ENCODE measurements around the gene GPC5.

Gene GPC5

GRCh38 chr13:91529739-91530482, 131.5 kb downstream of the GPC5 start:
- DNase-seq (ENCODE audit: low spot score in 2 of 2) (no peak), ATAC-seq (no peak)
- no peak overlapping the region for H3K4me3 Mint-ChIP-seq
- no peak overlapping the region for H3K27ac Mint-ChIP-seq
- no peaks in the 10 kb centered on the region for H3K36me3 Mint-ChIP-seq
- no peaks in the 10 kb centered on the region for H3K4me1 Mint-ChIP-seq
- H3K9me3 Mint-ChIP-seq: peaks cover 8% of the 10 kb centered on the region

- ATAC-seq (no peak), DNase-seq (ENCODE audit: low spot score in 2 of 2) (no peak)
- Mint-ChIP-seq H3K9me3 (peaks cover 4% of the 10 kb centered on the region), H3K27ac (no peak overlapping the region), H3K36me3 (no peaks in the 10 kb centered on the region), H3K4me1 (no peaks in the 10 kb centered on the region), H3K4me3 (no peak overlapping the region)
These were observed 133.2 kb downstream of the GPC5 start for GRCh38 chr13:91531646-91532045.

GRCh38 chr13:91533354-91533753, 134.9 kb downstream of the GPC5 start:
- H3K4me1 Mint-ChIP-seq: no peaks in the 10 kb centered on the region
- peaks cover 3% of the 10 kb centered on the region for H3K9me3 Mint-ChIP-seq
- no peak overlapping the region for H3K27ac Mint-ChIP-seq
- H3K4me3 Mint-ChIP-seq: no peak overlapping the region
- no peak for DNase-seq (ENCODE audit: low spot score in 2 of 2)
- no peaks in the 10 kb centered on the region for H3K36me3 Mint-ChIP-seq
- no peak for ATAC-seq

- H3K27ac Mint-ChIP-seq: no peak overlapping the region
- peaks cover 3% of the 10 kb centered on the region for H3K9me3 Mint-ChIP-seq
- no peaks in the 10 kb centered on the region for H3K4me1 Mint-ChIP-seq
- no peak overlapping the region for H3K4me3 Mint-ChIP-seq
- H3K36me3 Mint-ChIP-seq: no peaks in the 10 kb centered on the region
- no peak for ATAC-seq
- DNase-seq (ENCODE audit: low spot score in 2 of 2): no peak
These were observed 136.6 kb downstream of the GPC5 start for GRCh38 chr13:91534996-91535395.

GRCh38 chr13:91537376-91537775, 139.0 kb downstream of the GPC5 start:
- no peak for ATAC-seq
- H3K36me3 Mint-ChIP-seq: no peaks in the 10 kb centered on the region
- no peak for DNase-seq (ENCODE audit: low spot score in 2 of 2)
- H3K4me3 Mint-ChIP-seq: no peak overlapping the region
- no peaks in the 10 kb centered on the region for H3K9me3 Mint-ChIP-seq
- no peak overlapping the region for H3K27ac Mint-ChIP-seq
- H3K4me1 Mint-ChIP-seq: no peaks in the 10 kb centered on the region

GRCh38 chr13:91539286-91540157, 141.1 kb downstream of the GPC5 start:
- Mint-ChIP-seq H3K9me3 (no peaks in the 10 kb centered on the region), H3K4me3 (no peak overlapping the region), H3K36me3 (no peaks in the 10 kb centered on the region), H3K27ac (no peak overlapping the region), H3K4me1 (no peaks in the 10 kb centered on the region)
- ATAC-seq (no peak), DNase-seq (ENCODE audit: low spot score in 2 of 2) (no peak)

GRCh38 chr13:91540158-91540736, 141.8 kb downstream of the GPC5 start:
- no peaks in the 10 kb centered on the region for H3K4me1 Mint-ChIP-seq
- no peak overlapping the region for H3K27ac Mint-ChIP-seq
- no peak overlapping the region for H3K4me3 Mint-ChIP-seq
- ATAC-seq: no peak
- no peaks in the 10 kb centered on the region for H3K36me3 Mint-ChIP-seq
- no peak for DNase-seq (ENCODE audit: low spot score in 2 of 2)
- no peaks in the 10 kb centered on the region for H3K9me3 Mint-ChIP-seq

GRCh38 chr13:91544723-91545122, 146.3 kb downstream of the GPC5 start:
- ATAC-seq (no peak), DNase-seq (ENCODE audit: low spot score in 2 of 2) (no peak)
- Mint-ChIP-seq H3K27ac (no peak overlapping the region), H3K9me3 (peaks cover 8% of the 10 kb centered on the region), H3K36me3 (no peaks in the 10 kb centered on the region), H3K4me1 (no peaks in the 10 kb centered on the region), H3K4me3 (no peak overlapping the region)

GRCh38 chr13:91546900-91547299, 148.5 kb downstream of the GPC5 start:
- H3K27ac Mint-ChIP-seq: no peak overlapping the region
- H3K9me3 Mint-ChIP-seq: peaks cover 12% of the 10 kb centered on the region
- ATAC-seq (no peak), DNase-seq (ENCODE audit: low spot score in 2 of 2) (no peak)
- H3K36me3 Mint-ChIP-seq: no peaks in the 10 kb centered on the region
- H3K4me1 Mint-ChIP-seq: no peaks in the 10 kb centered on the region
- no peak overlapping the region for H3K4me3 Mint-ChIP-seq

GRCh38 chr13:91553584-91553983, 155.2 kb downstream of the GPC5 start:
- no peak overlapping the region for H3K27ac Mint-ChIP-seq
- ATAC-seq (no peak), DNase-seq (ENCODE audit: low spot score in 2 of 2) (no peak)
- H3K4me1 Mint-ChIP-seq: no peaks in the 10 kb centered on the region
- H3K9me3 Mint-ChIP-seq: peaks cover 12% of the 10 kb centered on the region
- H3K4me3 Mint-ChIP-seq: no peak overlapping the region
- no peaks in the 10 kb centered on the region for H3K36me3 Mint-ChIP-seq

GRCh38 chr13:91554101-91554500, 155.7 kb downstream of the GPC5 start:
- Mint-ChIP-seq H3K4me3 (no peak overlapping the region), H3K9me3 (peaks cover 9% of the 10 kb centered on the region), H3K27ac (no peak overlapping the region), H3K36me3 (no peaks in the 10 kb centered on the region), H3K4me1 (no peaks in the 10 kb centered on the region)
- DNase-seq (ENCODE audit: low spot score in 2 of 2) (no peak), ATAC-seq (no peak)

GRCh38 chr13:91557328-91558090, 159.1 kb downstream of the GPC5 start:
- no peak overlapping the region for H3K27ac Mint-ChIP-seq
- DNase-seq (ENCODE audit: low spot score in 2 of 2) (no peak), ATAC-seq (no peak)
- H3K4me1 Mint-ChIP-seq: no peaks in the 10 kb centered on the region
- H3K9me3 Mint-ChIP-seq: peaks cover 8% of the 10 kb centered on the region
- H3K36me3 Mint-ChIP-seq: no peaks in the 10 kb centered on the region
- no peak overlapping the region for H3K4me3 Mint-ChIP-seq

GRCh38 chr13:91563799-91564198, 165.4 kb downstream of the GPC5 start:
- DNase-seq (ENCODE audit: low spot score in 2 of 2): no peak
- Mint-ChIP-seq H3K4me1 (no peaks in the 10 kb centered on the region), H3K36me3 (no peaks in the 10 kb centered on the region), H3K4me3 (no peak overlapping the region), H3K9me3 (peaks cover 5% of the 10 kb centered on the region), H3K27ac (no peak overlapping the region)
- ATAC-seq: no peak

GRCh38 chr13:91564396-91564795, 166.0 kb downstream of the GPC5 start:
- DNase-seq (ENCODE audit: low spot score in 2 of 2) (no peak), ATAC-seq (no peak)
- H3K27ac Mint-ChIP-seq: no peak overlapping the region
- no peaks in the 10 kb centered on the region for H3K36me3 Mint-ChIP-seq
- peaks cover 8% of the 10 kb centered on the region for H3K9me3 Mint-ChIP-seq
- H3K4me3 Mint-ChIP-seq: no peak overlapping the region
- H3K4me1 Mint-ChIP-seq: no peaks in the 10 kb centered on the region

- Mint-ChIP-seq H3K9me3 (peaks cover 5% of the 10 kb centered on the region), H3K27ac (no peak overlapping the region), H3K4me1 (no peaks in the 10 kb centered on the region), H3K36me3 (no peaks in the 10 kb centered on the region), H3K4me3 (no peak overlapping the region)
- DNase-seq (ENCODE audit: low spot score in 2 of 2) (no peak), ATAC-seq (no peak)
These were observed 166.9 kb downstream of the GPC5 start for GRCh38 chr13:91565296-91565695.
